Measurements from ENCODE around the gene ZNF98. TPM values are rescaled to one million over a fixed set of nuclear protein-coding genes. Genes with fewer than 3 reads are reported as not detected.
A peak's percentile ranks its signal among the peaks of the same experiment; 100 is the strongest.

The ZNF98 gene
- total RNA-seq, 3 donors from 2014 or later = 1.8 to 19.2 (median 12.5) TPM

DNA sequence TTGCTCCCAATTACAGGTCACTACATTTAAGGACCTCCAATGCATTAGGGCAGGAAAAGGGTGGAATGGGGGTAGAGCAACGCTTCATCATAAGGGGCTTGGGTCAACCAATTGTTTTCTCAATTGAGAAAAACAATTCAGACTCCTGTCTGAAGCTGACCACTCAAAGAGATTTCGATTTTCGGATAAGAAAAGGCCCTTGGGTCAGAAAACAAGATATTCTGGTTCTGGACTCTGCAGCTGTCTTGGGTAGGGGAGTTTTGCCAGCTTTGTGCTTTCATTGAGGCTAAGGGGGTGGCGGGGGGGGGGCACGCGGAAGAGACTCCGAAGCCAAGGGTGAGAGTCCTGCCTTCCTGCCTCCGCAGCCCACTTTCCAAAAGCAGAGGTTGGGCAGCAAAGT, 4.8 kb upstream of the ZNF98 start:
- DNase-seq (ENCODE audit: low spot score in 2 of 2) = no peak
- H3K27me3 ChIP-seq = no peaks in the 10 kb centered on the region
- no peaks in the 10 kb centered on the region for H3K4me1 ChIP-seq
- H3K36me3 ChIP-seq = no peaks in the 10 kb centered on the region
- TF ChIP-seq POLR2A (IDR thresholded peaks at IDR 0.05) = no peak
- no peak for TF ChIP-seq POLR2AphosphoS5 (IDR thresholded peaks at IDR 0.05)
- TF ChIP-seq, protein P1, sequence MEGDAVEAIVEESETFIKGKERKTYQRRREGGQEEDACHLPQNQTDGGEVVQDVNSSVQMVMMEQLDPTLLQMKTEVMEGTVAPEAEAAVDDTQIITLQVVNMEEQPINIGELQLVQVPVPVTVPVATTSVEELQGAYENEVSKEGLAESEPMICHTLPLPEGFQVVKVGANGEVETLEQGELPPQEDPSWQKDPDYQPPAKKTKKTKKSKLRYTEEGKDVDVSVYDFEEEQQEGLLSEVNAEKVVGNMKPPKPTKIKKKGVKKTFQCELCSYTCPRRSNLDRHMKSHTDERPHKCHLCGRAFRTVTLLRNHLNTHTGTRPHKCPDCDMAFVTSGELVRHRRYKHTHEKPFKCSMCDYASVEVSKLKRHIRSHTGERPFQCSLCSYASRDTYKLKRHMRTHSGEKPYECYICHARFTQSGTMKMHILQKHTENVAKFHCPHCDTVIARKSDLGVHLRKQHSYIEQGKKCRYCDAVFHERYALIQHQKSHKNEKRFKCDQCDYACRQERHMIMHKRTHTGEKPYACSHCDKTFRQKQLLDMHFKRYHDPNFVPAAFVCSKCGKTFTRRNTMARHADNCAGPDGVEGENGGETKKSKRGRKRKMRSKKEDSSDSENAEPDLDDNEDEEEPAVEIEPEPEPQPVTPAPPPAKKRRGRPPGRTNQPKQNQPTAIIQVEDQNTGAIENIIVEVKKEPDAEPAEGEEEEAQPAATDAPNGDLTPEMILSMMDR (IDR thresholded peaks at IDR 0.05) = no peak
- intact Hi-C loops (cut with DNase I; ENCODE audit: low total_unique reads) = no loop called here
- peak overlapping the region; percentile 89 to 91 for H3K27ac ChIP-seq
- H3K4me3 ChIP-seq = peak overlapping the region in 2 of 3 donors; percentile 59 to 71
- H3K9me3 ChIP-seq = peaks cover 23 to 26% of the 10 kb centered on the region in 2 donors

DNA sequence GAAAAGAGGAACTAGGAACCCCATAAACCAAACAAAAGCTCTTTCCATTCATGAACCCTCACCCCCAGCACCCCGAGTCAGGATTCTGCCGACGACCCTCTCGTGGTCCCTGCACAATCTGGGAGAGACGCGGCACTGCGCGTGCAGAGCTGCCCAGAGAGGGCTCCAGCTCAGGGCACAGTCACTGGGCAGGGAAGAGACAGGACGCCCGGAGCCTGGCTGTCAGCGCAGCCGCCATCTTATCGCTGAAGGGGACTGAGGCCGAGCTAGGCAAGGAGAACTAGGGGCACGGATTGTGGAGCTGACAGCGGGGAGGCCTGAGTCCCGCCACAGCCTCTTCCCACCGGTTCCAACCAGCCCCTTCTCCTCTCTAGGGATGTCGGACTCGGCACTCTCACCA, 349 bp downstream of the ZNF98 start:
- TF ChIP-seq POLR2A (IDR thresholded peaks at IDR 0.05) (no peak), POLR2AphosphoS5 (IDR thresholded peaks at IDR 0.05) (no peak)
- TF ChIP-seq, protein P1 (IDR thresholded peaks at IDR 0.05) = no peak
- no peaks in the 10 kb centered on the region for H3K4me1 ChIP-seq
- no peaks in the 10 kb centered on the region for H3K27me3 ChIP-seq
- peaks cover 6 to 29% of the 10 kb centered on the region in 2 donors for H3K9me3 ChIP-seq
- intact Hi-C loops (cut with DNase I; ENCODE audit: low total_unique reads) = no loop called here
- H3K4me3 ChIP-seq = peak overlapping the region; percentile 27 to 68 (median 53)
- no peak for DNase-seq (ENCODE audit: low spot score in 2 of 2)
- H3K27ac ChIP-seq = peak overlapping the region; percentile 45 to 68
- H3K36me3 ChIP-seq = no peaks in the 10 kb centered on the region

DNA sequence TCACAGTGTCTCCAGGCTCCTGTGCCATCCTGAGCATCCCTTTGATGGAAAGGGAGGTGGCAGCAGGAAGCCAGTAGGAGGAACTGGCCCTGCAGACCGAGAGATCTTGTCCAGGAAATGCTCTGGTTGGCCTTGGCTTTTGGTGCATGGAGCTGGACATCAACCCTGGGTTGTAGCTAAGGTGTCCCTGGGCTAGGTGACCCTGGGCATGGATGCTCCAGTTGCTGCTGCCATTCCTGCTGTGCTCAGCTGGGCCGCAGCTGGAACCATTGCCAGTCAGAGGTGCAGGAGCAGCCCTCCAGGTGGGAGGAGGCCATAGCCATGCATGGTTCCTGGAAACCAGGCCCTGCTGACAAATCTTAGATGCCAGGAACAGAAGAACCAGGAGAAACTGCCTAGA, 67.5 kb downstream of the ZNF98 start:
- TF ChIP-seq POLR2A (IDR thresholded peaks at IDR 0.05) (no peak), POLR2AphosphoS5 (IDR thresholded peaks at IDR 0.05) (no peak)
- TF ChIP-seq, protein P1 (IDR thresholded peaks at IDR 0.05) = no peak
- H3K9me3 ChIP-seq = peaks cover 0 to 46% of the 10 kb centered on the region in 2 donors
- H3K27me3 ChIP-seq = no peaks in the 10 kb centered on the region
- intact Hi-C loops (cut with DNase I; ENCODE audit: low total_unique reads) = no loop called here
- no peak overlapping the region for H3K4me3 ChIP-seq
- H3K36me3 ChIP-seq = no peaks in the 10 kb centered on the region
- no peak for DNase-seq (ENCODE audit: low spot score in 2 of 2)
- no peak overlapping the region for H3K27ac ChIP-seq
- no peaks in the 10 kb centered on the region for H3K4me1 ChIP-seq

Other genes with a start within 250 kb of the ZNF98 start
- gene ZNF676, start 225.4 kb downstream of the ZNF98 start, total RNA-seq = 10 to 100 TPM in 1 of 3 donors, 1 to 10 TPM in 2; 1.1 to 13.3 (median 6.6) TPM
- gene ZNF729, start 135.9 kb downstream of the ZNF98 start, total RNA-seq = under 1 TPM in 1 of 3 donors, not detected in 2; 0.73 TPM
- 1 to 10 TPM in 1 of 3 donors, under 1 TPM in 2; 0.32 to 1.2 (median 0.98) TPM for gene ZNF492, start 212.0 kb upstream of the ZNF98 start, total RNA-seq